Measurements from ENCODE around the gene PRAMEF8.
"Not testable (repeated sequence)": the region's sequence is repeated elsewhere in the genome, so short reads cannot be mapped to it uniquely, and the experiment has no call there.

- TF ChIP-seq POLR2AphosphoS5 (IDR thresholded peaks at IDR 0.05; ENCODE audit: low read depth); CTCF (IDR thresholded peaks at IDR 0.05; ENCODE audit: insufficient read depth, low read length); REST (IDR thresholded peaks at IDR 0.05; ENCODE audit: insufficient replicate concordance, low read depth): not testable (repeated sequence)
Observed at GRCh38 chr1:13232056-13232455, 52.9 kb downstream of the PRAMEF8 start.

Measured in HL-60 (cell line).